SU-DHL-6 (cell line): ENCODE results near the gene RIC8B.

Experiments
- CTCF ChIP-seq: fragments of 200-600 bp; sonication (generic); IDR thresholded peaks from one replicate; pipeline ENCODE4 v1.5.1; 2017; ENCODE audit warnings: antibody characterized with exemption, mild to moderate bottlenecking, low read length, moderate library complexity; ENCODE audit not compliant: insufficient read depth, poor library complexity, severe bottlenecking
- EZH2phosphoT487 ChIP-seq: fragments of 200-600 bp; sonication (generic), shearing (Covaris generic); conservative IDR thresholded peaks from 2 replicates; pipeline ENCODE4 v1.6.1; 2018; ENCODE audit warnings: mild to moderate bottlenecking, antibody characterized with exemption, low read length, moderate library complexity, mixed read lengths

DNA sequence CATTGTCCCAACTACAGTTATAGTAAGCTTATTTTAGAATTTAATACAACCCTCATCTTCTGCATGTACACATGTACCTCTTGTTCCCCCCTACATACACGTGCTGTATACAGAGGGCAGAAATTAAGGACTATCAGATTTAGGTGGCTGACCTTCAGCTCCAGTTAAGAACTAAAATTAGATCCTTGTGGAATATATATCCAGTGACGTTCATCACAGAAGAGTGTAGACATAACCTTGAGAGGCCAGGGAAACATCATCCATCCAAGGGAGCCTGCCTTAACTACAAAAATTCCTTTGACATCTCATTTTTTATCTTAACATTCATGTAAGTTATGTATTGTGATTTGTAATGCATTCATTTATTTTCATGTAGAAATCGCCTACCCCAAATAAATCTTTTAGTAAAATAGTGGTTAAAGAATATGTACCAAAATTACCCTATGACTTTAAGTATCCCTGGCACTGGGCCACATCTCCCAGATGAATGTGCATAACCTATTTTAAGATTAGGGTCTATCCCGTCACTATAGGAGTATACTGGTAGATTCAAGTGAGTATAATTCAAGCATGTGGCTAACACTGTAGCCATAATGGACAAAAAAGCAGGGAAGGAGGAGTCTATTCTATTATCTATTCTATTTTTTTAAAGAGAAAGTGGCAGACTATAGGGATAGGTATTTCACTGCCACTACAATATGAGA is 27.5 kb downstream of the RIC8B start:
- no peak for TF ChIP-seq CTCF
- TF ChIP-seq EZH2phosphoT487 = no peak
